Ascending aorta (tissue), 2 donors: ENCODE data around the gene CLPSL1. TPM values are rescaled to one million over a fixed set of nuclear protein-coding genes. Genes with fewer than 3 reads are reported as not detected.

Source experiments
- DNase-seq, 2 donors: peaks; one replicate each; pipeline ENCODE4 v3.0.0-alpha.2; 2019; ENCODE audit warnings: low spot score in 2 of 2
- H3K27ac ChIP-seq, 2 donors: fragments of 200-600 bp; sonication (generic); one replicate each; pipeline ENCODE4 v1.5.1; 2016 to 2017; ENCODE audit warnings: mild to moderate bottlenecking in 1 of 2
- H3K27me3 ChIP-seq: fragments of 200-600 bp; sonication (generic); one replicate; pipeline ENCODE4 v1.5.1; 2017
- H3K36me3 ChIP-seq, 2 donors: fragments of 200-600 bp; sonication (generic); one replicate each; pipeline ENCODE4 v1.5.1; 2016
- H3K4me1 ChIP-seq, 2 donors: fragments of 200-600 bp; sonication (generic); one replicate each; pipeline ENCODE4 v1.5.1; 2016 to 2017; ENCODE audit warnings: mild to moderate bottlenecking in 1 of 2
- H3K4me3 ChIP-seq, 2 donors: fragments of 200-600 bp; sonication (generic); one replicate each; pipeline ENCODE4 v1.5.1; 2016 to 2017; ENCODE audit warnings: mild to moderate bottlenecking in 1 of 2
- H3K9me3 ChIP-seq, 2 donors: fragments of 200-600 bp; sonication (generic); one replicate each; pipeline ENCODE4 v1.5.1; 2016
- intact Hi-C: fragments of 100-400 bp; cut with DNase I; formaldehyde crosslinking; loops from one replicate; pipeline ENCODE4 v1.15.1; 2023
- total RNA-seq: library from RNA; depleted of rRNA; stranded (reverse); fragments of >200 nt; gene quantifications from one replicate; pipeline ENCODE4 v1.1.0, GENCODE V29; 2016
- TF ChIP-seq, protein P1 (sequence below), 3 experiments: fragments of 200-600 bp in 2 of 3; fragments of 450-650 bp in 1 of 3; sonication (generic) in 2 of 3; IDR thresholded peaks; one replicate each; pipeline ENCODE4 v1.5.1; 2016 to 2019; ENCODE audit warnings: antibody characterized with exemption in 3 of 3, mild to moderate bottlenecking in 1 of 3, moderate library complexity in 1 of 3

Gene CLPSL1
- total RNA-seq, 1 donor from 2014 or later, result not detected

DNA sequence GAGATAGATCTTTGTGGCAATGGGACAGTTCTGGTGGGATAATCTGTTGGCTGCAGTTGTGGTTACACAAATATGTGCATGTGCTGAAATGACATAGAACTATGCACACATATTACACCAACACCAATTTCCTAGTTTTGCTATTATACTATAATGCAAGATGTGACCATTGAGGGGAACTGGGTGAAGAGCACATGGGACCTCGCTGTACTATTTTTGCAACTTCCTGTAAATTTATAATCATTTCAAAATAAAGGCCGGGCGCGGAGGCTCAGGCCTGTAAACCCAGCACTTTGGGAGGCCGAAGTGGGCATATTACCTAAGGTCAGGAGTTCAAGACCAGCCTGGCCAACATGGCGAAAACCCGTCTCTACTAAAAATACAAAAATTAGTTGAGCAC lies 35.3 kb upstream of the CLPSL1 start:
- H3K4me1 ChIP-seq, result no peaks in the 10 kb centered on the region
- TF ChIP-seq, protein P1, sequence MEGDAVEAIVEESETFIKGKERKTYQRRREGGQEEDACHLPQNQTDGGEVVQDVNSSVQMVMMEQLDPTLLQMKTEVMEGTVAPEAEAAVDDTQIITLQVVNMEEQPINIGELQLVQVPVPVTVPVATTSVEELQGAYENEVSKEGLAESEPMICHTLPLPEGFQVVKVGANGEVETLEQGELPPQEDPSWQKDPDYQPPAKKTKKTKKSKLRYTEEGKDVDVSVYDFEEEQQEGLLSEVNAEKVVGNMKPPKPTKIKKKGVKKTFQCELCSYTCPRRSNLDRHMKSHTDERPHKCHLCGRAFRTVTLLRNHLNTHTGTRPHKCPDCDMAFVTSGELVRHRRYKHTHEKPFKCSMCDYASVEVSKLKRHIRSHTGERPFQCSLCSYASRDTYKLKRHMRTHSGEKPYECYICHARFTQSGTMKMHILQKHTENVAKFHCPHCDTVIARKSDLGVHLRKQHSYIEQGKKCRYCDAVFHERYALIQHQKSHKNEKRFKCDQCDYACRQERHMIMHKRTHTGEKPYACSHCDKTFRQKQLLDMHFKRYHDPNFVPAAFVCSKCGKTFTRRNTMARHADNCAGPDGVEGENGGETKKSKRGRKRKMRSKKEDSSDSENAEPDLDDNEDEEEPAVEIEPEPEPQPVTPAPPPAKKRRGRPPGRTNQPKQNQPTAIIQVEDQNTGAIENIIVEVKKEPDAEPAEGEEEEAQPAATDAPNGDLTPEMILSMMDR (IDR thresholded peaks at IDR 0.05), result no peak
- no peaks in the 10 kb centered on the region for H3K36me3 ChIP-seq
- H3K9me3 ChIP-seq, result peaks cover 0 to 4% of the 10 kb centered on the region in 2 donors
- no peak overlapping the region for H3K4me3 ChIP-seq
- H3K27me3 ChIP-seq, result no peaks in the 10 kb centered on the region
- DNase-seq, result no peak
- no peak overlapping the region for H3K27ac ChIP-seq
- intact Hi-C loops, result no loop called here

DNA sequence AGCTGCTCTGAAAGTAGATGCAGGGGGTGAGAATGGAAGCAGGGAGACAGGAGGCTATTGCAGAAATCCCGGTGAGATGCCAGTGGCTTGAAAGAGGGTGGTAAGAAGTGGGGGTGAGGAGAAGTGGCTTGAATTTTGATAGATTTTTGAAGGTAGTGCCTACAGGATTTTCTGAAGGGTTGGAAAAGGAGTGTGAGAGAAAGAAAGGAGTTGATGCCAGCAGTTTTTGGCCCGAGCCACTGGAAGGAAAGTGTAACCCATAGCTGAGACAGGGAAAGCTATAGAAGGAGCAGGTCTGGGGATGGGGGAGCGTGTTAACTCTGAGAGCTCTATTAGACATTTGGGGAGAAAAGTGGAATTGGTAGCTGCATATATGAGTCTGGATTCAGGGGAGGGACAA lies 34.3 kb upstream of the CLPSL1 start:
- H3K27ac ChIP-seq, result no peak overlapping the region
- intact Hi-C loops, result no loop called here
- TF ChIP-seq, protein P1 (IDR thresholded peaks at IDR 0.05), result no peak

DNA sequence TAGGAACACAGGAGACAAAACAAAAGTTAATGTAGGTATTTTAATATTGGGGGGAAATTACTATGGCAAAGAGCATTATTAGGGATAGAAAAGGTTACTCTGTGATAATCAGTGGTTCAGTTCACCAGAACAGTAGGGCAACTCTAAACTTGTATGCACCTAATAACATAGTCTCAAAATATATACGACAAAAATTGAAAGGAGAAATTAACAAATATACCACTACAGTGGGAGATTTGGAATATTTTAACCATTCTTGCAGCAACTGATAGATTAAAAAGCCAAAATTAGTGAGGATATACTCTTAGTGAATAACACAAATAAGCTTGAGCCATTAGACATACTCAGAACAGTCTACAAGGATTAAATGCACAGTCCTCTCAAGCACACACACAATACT lies 32.9 kb upstream of the CLPSL1 start:
- intact Hi-C loops, result no loop called here
- no peak overlapping the region for H3K27ac ChIP-seq
- no peaks in the 10 kb centered on the region for H3K27me3 ChIP-seq
- H3K36me3 ChIP-seq, result no peaks in the 10 kb centered on the region
- peaks cover 0 to 4% of the 10 kb centered on the region in 2 donors for H3K9me3 ChIP-seq
- H3K4me3 ChIP-seq, result no peak overlapping the region
- no peaks in the 10 kb centered on the region for H3K4me1 ChIP-seq
- TF ChIP-seq, protein P1 (IDR thresholded peaks at IDR 0.05), result no peak
- DNase-seq, result no peak

More for the DNA sequence above, 34.3 kb upstream of the CLPSL1 start:
- Histone ChIP-seq H3K9me3 (peaks cover 0 to 4% of the 10 kb centered on the region in 2 donors), H3K4me3 (no peak overlapping the region), H3K27me3 (no peaks in the 10 kb centered on the region), H3K36me3 (no peaks in the 10 kb centered on the region), H3K4me1 (no peaks in the 10 kb centered on the region)
- no peak for DNase-seq

DNA sequence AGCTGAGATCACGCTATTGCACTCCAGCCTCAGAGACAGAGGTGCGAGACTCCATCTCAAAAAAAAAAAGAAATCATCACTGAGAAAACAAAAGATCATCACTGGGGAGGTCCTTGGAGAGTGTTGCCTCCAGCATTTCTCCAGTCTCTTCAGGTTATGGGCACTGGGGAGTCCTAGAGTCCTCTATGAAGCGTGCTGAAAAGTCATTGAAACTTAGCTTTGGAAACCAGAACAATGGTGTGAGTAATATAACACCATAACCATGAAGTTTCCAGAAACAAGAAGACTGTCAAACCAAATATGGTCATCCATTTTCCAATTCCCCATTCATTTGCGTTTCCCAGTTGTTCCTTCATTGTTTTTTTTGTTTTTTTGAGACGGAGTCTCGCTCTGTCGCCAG lies 30.3 kb upstream of the CLPSL1 start:
- Histone ChIP-seq H3K27ac (no peak overlapping the region), H3K4me1 (no peaks in the 10 kb centered on the region), H3K9me3 (peaks cover 0 to 4% of the 10 kb centered on the region in 2 donors), H3K36me3 (no peaks in the 10 kb centered on the region), H3K27me3 (no peaks in the 10 kb centered on the region), H3K4me3 (no peak overlapping the region)
- intact Hi-C loops, result no loop called here
- TF ChIP-seq, protein P1 (IDR thresholded peaks at IDR 0.05), result no peak
- DNase-seq, result no peak

DNA sequence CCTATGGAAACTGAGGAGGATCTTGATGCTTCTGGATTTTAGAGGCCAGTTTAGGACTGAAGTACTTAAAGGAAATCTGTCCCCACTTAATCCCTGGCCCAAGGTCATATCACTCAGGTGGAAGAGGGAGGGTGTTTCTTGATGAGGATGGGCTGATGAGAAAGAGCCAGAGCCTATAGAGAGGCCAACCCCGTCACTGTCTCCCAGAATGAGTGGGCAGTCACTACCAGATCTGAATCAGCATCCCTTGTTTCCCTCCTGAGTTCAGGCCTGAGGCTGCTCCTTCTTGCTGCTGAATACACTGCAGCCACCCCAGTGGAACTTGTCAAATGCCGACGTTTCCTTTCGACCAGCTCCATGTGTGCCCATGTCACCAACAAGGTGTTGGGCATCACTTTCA lies 29.2 kb upstream of the CLPSL1 start:
- DNase-seq, result no peak
- Histone ChIP-seq H3K27ac (no peak overlapping the region), H3K27me3 (no peaks in the 10 kb centered on the region), H3K36me3 (no peaks in the 10 kb centered on the region), H3K4me1 (no peaks in the 10 kb centered on the region), H3K9me3 (peaks cover 0 to 4% of the 10 kb centered on the region in 2 donors), H3K4me3 (no peak overlapping the region)
- intact Hi-C loops, result no loop called here
- TF ChIP-seq, protein P1 (IDR thresholded peaks at IDR 0.05), result no peak

DNA sequence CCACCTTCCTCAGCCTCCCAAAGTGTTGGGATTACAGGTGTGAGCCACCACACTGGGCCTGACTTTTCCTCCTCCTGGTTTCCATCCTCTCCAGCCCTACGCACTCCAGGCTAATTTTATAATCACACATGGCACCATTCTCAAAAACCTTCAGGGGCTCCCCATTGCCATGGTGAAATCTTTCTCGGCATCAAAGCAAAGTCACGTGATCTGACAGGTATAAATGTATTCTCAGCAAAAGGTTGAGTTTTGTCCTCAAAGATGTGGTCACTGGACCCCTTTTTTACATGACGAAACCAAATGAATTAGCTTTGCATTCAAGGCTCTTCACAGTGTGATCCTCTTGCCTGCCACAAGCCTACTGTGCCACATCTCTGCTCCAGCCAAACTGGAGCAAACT lies 28.5 kb upstream of the CLPSL1 start:
- H3K4me3 ChIP-seq, result no peak overlapping the region
- no peaks in the 10 kb centered on the region for H3K4me1 ChIP-seq
- H3K27me3 ChIP-seq, result no peaks in the 10 kb centered on the region
- H3K9me3 ChIP-seq, result peaks cover 0 to 4% of the 10 kb centered on the region in 2 donors
- intact Hi-C loops, result no loop called here
- H3K27ac ChIP-seq, result no peak overlapping the region
- no peak for DNase-seq
- TF ChIP-seq, protein P1 (IDR thresholded peaks at IDR 0.05), result no peak
- H3K36me3 ChIP-seq, result no peaks in the 10 kb centered on the region
